Stimulated activated memory B cell treated with anti-CD40 and anti-IgM and Interleukin-4, amounts not matched to agents 10 μg/mL and 1 μg/mL and 100 μg/mL, for 72 hours (primary cell): ENCODE data around the gene STKLD1.

ENCODE experiments used
- ATAC-seq: fragments of 150-1000 bp; cut with Tn5 transposase; 2 replicates; pipeline ENCODE4 v1.10.0; 2021
- H3K27ac Mint-ChIP-seq: one replicate; pipeline ENCODE4 v1.8.0; 2022; ENCODE audit warnings: mild to moderate bottlenecking, mixed read lengths
- H3K27me3 Mint-ChIP-seq: one replicate; pipeline ENCODE4 v1.8.0; 2022; ENCODE audit warnings: mixed read lengths
- H3K36me3 Mint-ChIP-seq: one replicate; pipeline ENCODE4 v1.8.0; 2022; ENCODE audit warnings: mixed read lengths
- H3K4me1 Mint-ChIP-seq: one replicate; pipeline ENCODE4 v1.8.0; 2022; ENCODE audit warnings: mixed read lengths
- H3K4me3 Mint-ChIP-seq: one replicate; pipeline ENCODE4 v1.8.0; 2022; ENCODE audit warnings: mild to moderate bottlenecking, moderate library complexity, mixed read lengths
- H3K9me3 Mint-ChIP-seq: one replicate; pipeline ENCODE4 v1.8.0; 2022; ENCODE audit warnings: mixed read lengths

STKLD1 gene

GRCh38 chr9:133351908-133352634 is 24.1 kb upstream of the STKLD1 start:
- no peaks in the 10 kb centered on the region for H3K27me3 Mint-ChIP-seq
- H3K36me3 Mint-ChIP-seq, result peaks cover 43% of the 10 kb centered on the region
- H3K4me1 Mint-ChIP-seq, result peaks cover 60% of the 10 kb centered on the region
- no peaks in the 10 kb centered on the region for H3K9me3 Mint-ChIP-seq
- ATAC-seq, result peak; percentile 7
- no peak overlapping the region for H3K27ac Mint-ChIP-seq
- no peak overlapping the region for H3K4me3 Mint-ChIP-seq

- ATAC-seq, result no peak
- Mint-ChIP-seq H3K4me3 (no peak overlapping the region), H3K27ac (peak overlapping the region; percentile 67), H3K36me3 (peaks cover 45% of the 10 kb centered on the region), H3K27me3 (no peaks in the 10 kb centered on the region), H3K9me3 (no peaks in the 10 kb centered on the region), H3K4me1 (peaks cover 64% of the 10 kb centered on the region)
These were observed 23.4 kb upstream of the STKLD1 start for GRCh38 chr9:133352635-133353340.

DNA sequence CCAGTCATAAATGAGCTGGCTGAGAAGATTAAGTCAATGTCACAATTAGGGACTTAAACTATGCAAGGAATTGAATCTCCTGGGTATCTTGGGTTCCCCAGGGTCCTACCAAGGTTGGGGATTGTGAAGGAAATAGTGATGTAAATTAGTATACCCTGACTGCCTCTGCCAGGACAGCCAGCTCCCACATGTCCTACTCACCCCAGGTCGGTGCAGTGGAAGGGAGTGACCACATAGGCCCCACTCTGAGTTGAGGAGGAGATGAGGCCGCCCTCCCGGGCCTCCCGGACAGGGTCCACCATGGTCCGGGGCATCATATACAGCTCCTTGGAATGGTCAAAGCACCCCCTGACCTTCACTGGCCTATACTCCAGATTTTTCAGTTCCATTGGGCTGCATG is 22.6 kb upstream of the STKLD1 start:
- no peak overlapping the region for H3K4me3 Mint-ChIP-seq
- no peak for ATAC-seq

GRCh38 chr9:133354766-133355165 is 21.4 kb upstream of the STKLD1 start:
- no peak overlapping the region for H3K27ac Mint-ChIP-seq
- ATAC-seq, result no peak
- H3K27me3 Mint-ChIP-seq, result no peaks in the 10 kb centered on the region
- no peaks in the 10 kb centered on the region for H3K9me3 Mint-ChIP-seq
- H3K4me3 Mint-ChIP-seq, result no peak overlapping the region
- peaks cover 66% of the 10 kb centered on the region for H3K4me1 Mint-ChIP-seq
- H3K36me3 Mint-ChIP-seq, result peaks cover 42% of the 10 kb centered on the region

More for the DNA sequence above, 22.6 kb upstream of the STKLD1 start:
- H3K9me3 Mint-ChIP-seq, result no peaks in the 10 kb centered on the region
- no peaks in the 10 kb centered on the region for H3K27me3 Mint-ChIP-seq
- H3K4me1 Mint-ChIP-seq, result peaks cover 70% of the 10 kb centered on the region
- H3K27ac Mint-ChIP-seq, result peak overlapping the region; percentile 67
- peaks cover 45% of the 10 kb centered on the region for H3K36me3 Mint-ChIP-seq

- peak overlapping the region; percentile 95 for H3K27ac Mint-ChIP-seq
- H3K4me1 Mint-ChIP-seq, result peaks cover 65% of the 10 kb centered on the region
- H3K36me3 Mint-ChIP-seq, result peaks cover 39% of the 10 kb centered on the region
- H3K4me3 Mint-ChIP-seq, result peak overlapping the region; percentile 79
- H3K9me3 Mint-ChIP-seq, result no peaks in the 10 kb centered on the region
- peak; percentile 49 for ATAC-seq
- no peaks in the 10 kb centered on the region for H3K27me3 Mint-ChIP-seq
These were observed 20.2 kb upstream of the STKLD1 start for GRCh38 chr9:133355881-133356357.

- peaks cover 44% of the 10 kb centered on the region for H3K36me3 Mint-ChIP-seq
- peaks cover 64% of the 10 kb centered on the region for H3K4me1 Mint-ChIP-seq
- peak within 1 kb of the TSS; percentile 95 for H3K27ac Mint-ChIP-seq
- H3K9me3 Mint-ChIP-seq, result no peaks in the 10 kb centered on the region
- peak within 1 kb of the TSS; percentile 92 for H3K4me3 Mint-ChIP-seq
- H3K27me3 Mint-ChIP-seq, result no peaks in the 10 kb centered on the region
- ATAC-seq, result peak; percentile 94
These were observed 19.6 kb upstream of the STKLD1 start, which contains the start of the genes SURF1 and SURF2 for GRCh38 chr9:133356391-133357091. Gene SURF1 (minus strand): TSS chr9:133356487. CDS start chr9:133356453, 34 bp downstream. Gene SURF2 (plus strand): TSS chr9:133356550. CDS start chr9:133356593, 43 bp downstream.

DNA sequence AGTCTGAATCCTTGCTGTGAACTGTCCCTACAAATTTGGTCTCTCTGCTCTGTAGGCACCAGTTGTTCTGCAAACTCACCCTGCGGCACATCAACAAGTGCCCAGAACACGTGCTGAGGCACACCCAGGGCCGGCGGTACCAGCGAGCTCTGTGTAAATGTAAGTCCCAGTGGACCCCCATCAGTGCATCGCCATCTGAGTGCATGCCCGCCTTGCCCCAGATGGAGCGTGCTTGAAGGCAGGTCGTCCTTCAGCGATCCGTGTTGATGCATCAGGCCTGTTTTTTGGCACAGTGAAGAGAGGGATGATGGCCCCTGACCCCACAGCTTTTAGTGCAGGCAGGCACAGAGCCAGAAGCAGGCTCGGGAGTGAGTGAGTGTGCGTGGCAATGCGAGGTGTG is 18.5 kb upstream of the STKLD1 start:
- no peak for ATAC-seq
- Mint-ChIP-seq H3K4me3 (peak overlapping the region; percentile 92), H3K36me3 (peaks cover 54% of the 10 kb centered on the region), H3K9me3 (no peaks in the 10 kb centered on the region), H3K27me3 (no peaks in the 10 kb centered on the region), H3K27ac (peak overlapping the region; percentile 95), H3K4me1 (peaks cover 58% of the 10 kb centered on the region)

DNA sequence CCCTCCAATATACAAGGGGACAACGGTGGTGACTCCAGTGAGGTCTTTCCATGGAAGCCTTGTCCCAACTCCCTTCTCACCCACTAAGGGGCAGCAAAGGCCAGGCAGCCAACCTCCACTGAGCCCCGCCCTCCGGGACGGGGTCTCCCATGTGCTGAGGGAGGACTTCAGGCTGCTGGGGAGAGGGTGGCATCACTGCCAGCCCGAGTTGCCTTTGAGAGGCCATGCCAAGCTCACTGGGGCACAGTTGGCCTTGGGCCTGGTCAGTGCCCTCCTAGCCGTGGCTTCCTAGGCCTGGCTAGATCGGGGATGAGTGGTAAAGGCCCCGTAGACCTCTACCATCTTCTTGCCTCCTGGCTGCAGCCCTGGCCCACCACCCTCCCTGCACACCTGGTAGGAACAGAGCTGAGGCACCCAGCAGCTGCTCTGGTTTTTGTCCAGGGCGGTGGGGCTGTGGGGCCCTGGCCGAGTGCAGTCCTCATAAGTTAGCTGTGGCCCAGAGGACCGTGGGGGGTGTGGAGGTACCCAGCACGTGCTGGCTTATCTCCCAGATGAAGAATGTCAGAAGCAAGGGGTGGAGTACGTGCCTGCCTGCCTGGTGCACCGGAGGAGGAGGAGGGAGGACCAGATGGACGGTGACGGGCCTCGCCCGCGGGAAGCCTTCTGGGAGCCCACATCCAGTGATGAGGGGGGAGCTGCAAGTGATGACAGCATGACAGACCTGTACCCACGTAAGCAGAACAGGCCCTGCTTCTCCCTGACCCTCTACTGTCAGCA is 16.6 kb upstream of the STKLD1 start:
- Mint-ChIP-seq H3K4me1 (peaks cover 42% of the 10 kb centered on the region), H3K27ac (peak overlapping the region; percentile 72), H3K9me3 (no peaks in the 10 kb centered on the region), H3K36me3 (peaks cover 61% of the 10 kb centered on the region), H3K4me3 (no peak overlapping the region), H3K27me3 (no peaks in the 10 kb centered on the region)
- no peak for ATAC-seq

- H3K4me1 Mint-ChIP-seq, result peaks cover 34% of the 10 kb centered on the region
- ATAC-seq, result no peak
These were observed 15.5 kb upstream of the STKLD1 start for GRCh38 chr9:133360400-133361393.

GRCh38 chr9:133361507-133362092 is 14.6 kb upstream of the STKLD1 start:
- H3K36me3 Mint-ChIP-seq, result peaks cover 76% of the 10 kb centered on the region
- no peak overlapping the region for H3K4me3 Mint-ChIP-seq
- no peaks in the 10 kb centered on the region for H3K9me3 Mint-ChIP-seq
- H3K27ac Mint-ChIP-seq, result no peak overlapping the region
- H3K27me3 Mint-ChIP-seq, result no peaks in the 10 kb centered on the region
- no peak for ATAC-seq
- peaks cover 34% of the 10 kb centered on the region for H3K4me1 Mint-ChIP-seq

More at GRCh38 chr9:133360400-133361393, 15.5 kb upstream of the STKLD1 start:
- peaks cover 68% of the 10 kb centered on the region for H3K36me3 Mint-ChIP-seq
- H3K27me3 Mint-ChIP-seq, result no peaks in the 10 kb centered on the region
- H3K4me3 Mint-ChIP-seq, result no peak overlapping the region
- H3K27ac Mint-ChIP-seq, result no peak overlapping the region
- H3K9me3 Mint-ChIP-seq, result no peaks in the 10 kb centered on the region

- H3K27ac Mint-ChIP-seq, result no peak overlapping the region
- H3K4me3 Mint-ChIP-seq, result no peak overlapping the region
- no peaks in the 10 kb centered on the region for H3K27me3 Mint-ChIP-seq
- peaks cover 26% of the 10 kb centered on the region for H3K4me1 Mint-ChIP-seq
- peaks cover 76% of the 10 kb centered on the region for H3K36me3 Mint-ChIP-seq
- no peaks in the 10 kb centered on the region for H3K9me3 Mint-ChIP-seq
- no peak for ATAC-seq
These were observed 13.7 kb upstream of the STKLD1 start for GRCh38 chr9:133362359-133363044.

- peaks cover 72% of the 10 kb centered on the region for H3K36me3 Mint-ChIP-seq
These were observed 9.7 kb upstream of the STKLD1 start for GRCh38 chr9:133366435-133366834.

DNA sequence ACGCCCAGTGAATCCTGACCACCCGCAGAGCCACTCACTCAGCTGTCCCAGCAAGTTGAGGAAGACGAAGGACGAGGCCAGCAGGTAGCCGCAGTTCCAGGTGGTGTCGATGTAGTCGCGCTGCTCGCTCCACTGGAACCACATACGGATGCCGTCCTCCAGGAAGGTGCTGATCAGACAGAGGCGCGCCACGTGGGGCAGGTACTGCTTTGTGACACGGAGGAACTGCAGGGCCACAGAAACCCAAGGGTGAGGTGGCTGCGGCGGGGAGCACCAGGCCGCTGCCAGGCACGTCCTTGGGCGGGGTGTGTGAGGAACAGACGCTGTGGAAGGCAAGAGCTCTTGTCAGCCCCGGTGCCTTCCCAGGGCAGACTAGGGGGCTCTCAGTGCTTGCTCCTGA is 8.9 kb upstream of the STKLD1 start:
- H3K4me3 Mint-ChIP-seq, result no peak overlapping the region
- H3K27me3 Mint-ChIP-seq, result no peaks in the 10 kb centered on the region
- no peak for ATAC-seq
- peaks cover 64% of the 10 kb centered on the region for H3K36me3 Mint-ChIP-seq
- H3K9me3 Mint-ChIP-seq, result no peaks in the 10 kb centered on the region
- peaks cover 42% of the 10 kb centered on the region for H3K4me1 Mint-ChIP-seq
- H3K27ac Mint-ChIP-seq, result no peak overlapping the region

More at GRCh38 chr9:133366435-133366834, 9.7 kb upstream of the STKLD1 start:
- H3K27ac Mint-ChIP-seq, result no peak overlapping the region
- H3K27me3 Mint-ChIP-seq, result no peaks in the 10 kb centered on the region
- H3K4me1 Mint-ChIP-seq, result peaks cover 34% of the 10 kb centered on the region
- H3K4me3 Mint-ChIP-seq, result no peak overlapping the region
- no peak for ATAC-seq
- no peaks in the 10 kb centered on the region for H3K9me3 Mint-ChIP-seq
